Fibroblast of pulmonary artery (primary cell): Measurements from ENCODE around the gene SAMD9L.

Experiments
- DNase-seq: peaks from one replicate; pipeline ENCODE4 v3.0.0-alpha.2; 2010; ENCODE audit warnings: low read depth
- H3K4me3 ChIP-seq: replicated peaks from 2 replicates; pipeline ENCODE4 v1.5.1; 2011; ENCODE audit warnings: low read depth, mild to moderate bottlenecking, control low read depth, low read length, moderate library complexity
- CTCF ChIP-seq: IDR thresholded peaks from 2 replicates; pipeline ENCODE4 v1.5.1; 2011; ENCODE audit warnings: mild to moderate bottlenecking, control low read depth, low read length, inconsistent platforms; ENCODE audit errors: missing control alignments

The SAMD9L gene

GRCh38 chr7:93148144-93148543, at the start of gene SAMD9L:
Gene SAMD9L (minus strand): TSS chr7:93148385. CDS start chr7:93135971, 12,414 bp downstream.
- peak; percentile 35 for DNase-seq
- no peak for TF ChIP-seq CTCF
- H3K4me3 ChIP-seq: peak within 1 kb of the TSS; percentile 62

- no peak overlapping the region for H3K4me3 ChIP-seq
- no peak for TF ChIP-seq CTCF
- DNase-seq: no peak
Observed at GRCh38 chr7:93196336-93196735, 48.2 kb upstream of the SAMD9L start.

GRCh38 chr7:93194386-93194785, 46.2 kb upstream of the SAMD9L start:
- no peak for TF ChIP-seq CTCF
- DNase-seq: peak; percentile 16
- H3K4me3 ChIP-seq: no peak overlapping the region

- no peak overlapping the region for H3K4me3 ChIP-seq
- DNase-seq: no peak
- no peak for TF ChIP-seq CTCF
Observed at GRCh38 chr7:93188870-93189634, 40.9 kb upstream of the SAMD9L start.

- no peak overlapping the region for H3K4me3 ChIP-seq
- no peak for TF ChIP-seq CTCF
- peak; percentile 38 for DNase-seq
Observed at GRCh38 chr7:93185303-93186027, 37.3 kb upstream of the SAMD9L start.

- DNase-seq: no peak
- H3K4me3 ChIP-seq: no peak overlapping the region
- TF ChIP-seq CTCF: no peak
Observed at GRCh38 chr7:93179173-93179572, 31.0 kb upstream of the SAMD9L start.

GRCh38 chr7:93178213-93178612, 30.0 kb upstream of the SAMD9L start:
- peak; percentile 21 for TF ChIP-seq CTCF
- H3K4me3 ChIP-seq: no peak overlapping the region
- DNase-seq: peak; percentile 41
